Rectal smooth muscle tissue (tissue), 1 donor: ENCODE data around the gene LRRC8E.
"Not testable (repeated sequence)": the region's sequence is repeated elsewhere in the genome, so short reads cannot be mapped to it uniquely, and the experiment has no call there.

ENCODE experiments used
- H3K27ac ChIP-seq: one replicate; pipeline ENCODE4 v1.7.0; 2013; ENCODE audit warnings: low read depth, low read length, inconsistent platforms
- H3K27me3 ChIP-seq: one replicate; pipeline ENCODE4 v1.7.0; 2013; ENCODE audit warnings: low read length; ENCODE audit not compliant: control insufficient read depth, insufficient read depth
- H3K36me3 ChIP-seq: one replicate; pipeline ENCODE4 v1.7.0; 2013; ENCODE audit warnings: low read length; ENCODE audit not compliant: control insufficient read depth, insufficient read depth
- H3K4me1 ChIP-seq: one replicate; pipeline ENCODE4 v1.7.0; 2013; ENCODE audit warnings: low read length; ENCODE audit not compliant: control insufficient read depth, insufficient read depth
- H3K4me3 ChIP-seq: one replicate; pipeline ENCODE4 v1.7.0; 2013; ENCODE audit warnings: low read length
- H3K9ac ChIP-seq: one replicate; pipeline ENCODE4 v1.7.0; 2013; ENCODE audit warnings: low read length

Gene LRRC8E

DNA sequence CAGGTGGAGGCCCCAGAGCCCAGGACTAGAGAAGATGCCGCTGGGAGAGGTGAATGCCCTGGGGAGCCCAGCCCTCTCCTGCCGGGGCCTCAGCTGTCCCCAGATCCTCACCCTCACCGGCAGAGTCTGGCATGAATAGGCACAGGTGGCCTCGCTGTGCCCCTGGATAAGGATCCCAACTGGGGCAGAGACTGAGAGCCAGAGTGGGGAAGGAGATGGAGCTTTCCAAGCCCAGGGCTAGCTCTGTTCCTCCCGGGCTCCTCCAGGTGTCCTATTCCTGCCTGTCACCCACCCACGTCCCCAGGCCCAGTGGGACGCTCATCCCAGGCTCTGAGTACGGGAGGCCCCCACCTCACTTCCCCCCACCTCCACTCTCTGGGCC, 30.6 kb upstream of the LRRC8E start:
- H3K27ac ChIP-seq: no peak overlapping the region
- H3K36me3 ChIP-seq: no peaks in the 10 kb centered on the region
- H3K9ac ChIP-seq: no peak overlapping the region
- peaks cover 8% of the 10 kb centered on the region for H3K4me1 ChIP-seq
- no peak overlapping the region for H3K4me3 ChIP-seq
- H3K27me3 ChIP-seq: peaks cover 19% of the 10 kb centered on the region

- no peak overlapping the region for H3K9ac ChIP-seq
- H3K27ac ChIP-seq: no peak overlapping the region
- H3K36me3 ChIP-seq: no peaks in the 10 kb centered on the region
- no peak overlapping the region for H3K4me3 ChIP-seq
- peaks cover 19% of the 10 kb centered on the region for H3K27me3 ChIP-seq
- H3K4me1 ChIP-seq: peaks cover 6% of the 10 kb centered on the region
Observed at GRCh38 chr19:7858109-7858770, 30.1 kb upstream of the LRRC8E start.

- H3K4me3 ChIP-seq, H3K27ac ChIP-seq, H3K9ac ChIP-seq, H3K36me3 ChIP-seq, H3K4me1 ChIP-seq: not testable (repeated sequence)
- peaks cover 19% of the 10 kb centered on the region for H3K27me3 ChIP-seq
Observed at GRCh38 chr19:7859087-7859486, 29.2 kb upstream of the LRRC8E start.

GRCh38 chr19:7859831-7860713, 28.2 kb upstream of the LRRC8E start:
- H3K27me3 ChIP-seq: peaks cover 25% of the 10 kb centered on the region
- H3K4me3 ChIP-seq: no peak overlapping the region
- peaks cover 4% of the 10 kb centered on the region for H3K4me1 ChIP-seq
- no peaks in the 10 kb centered on the region for H3K36me3 ChIP-seq
- no peak overlapping the region for H3K27ac ChIP-seq
- H3K9ac ChIP-seq: no peak overlapping the region

DNA sequence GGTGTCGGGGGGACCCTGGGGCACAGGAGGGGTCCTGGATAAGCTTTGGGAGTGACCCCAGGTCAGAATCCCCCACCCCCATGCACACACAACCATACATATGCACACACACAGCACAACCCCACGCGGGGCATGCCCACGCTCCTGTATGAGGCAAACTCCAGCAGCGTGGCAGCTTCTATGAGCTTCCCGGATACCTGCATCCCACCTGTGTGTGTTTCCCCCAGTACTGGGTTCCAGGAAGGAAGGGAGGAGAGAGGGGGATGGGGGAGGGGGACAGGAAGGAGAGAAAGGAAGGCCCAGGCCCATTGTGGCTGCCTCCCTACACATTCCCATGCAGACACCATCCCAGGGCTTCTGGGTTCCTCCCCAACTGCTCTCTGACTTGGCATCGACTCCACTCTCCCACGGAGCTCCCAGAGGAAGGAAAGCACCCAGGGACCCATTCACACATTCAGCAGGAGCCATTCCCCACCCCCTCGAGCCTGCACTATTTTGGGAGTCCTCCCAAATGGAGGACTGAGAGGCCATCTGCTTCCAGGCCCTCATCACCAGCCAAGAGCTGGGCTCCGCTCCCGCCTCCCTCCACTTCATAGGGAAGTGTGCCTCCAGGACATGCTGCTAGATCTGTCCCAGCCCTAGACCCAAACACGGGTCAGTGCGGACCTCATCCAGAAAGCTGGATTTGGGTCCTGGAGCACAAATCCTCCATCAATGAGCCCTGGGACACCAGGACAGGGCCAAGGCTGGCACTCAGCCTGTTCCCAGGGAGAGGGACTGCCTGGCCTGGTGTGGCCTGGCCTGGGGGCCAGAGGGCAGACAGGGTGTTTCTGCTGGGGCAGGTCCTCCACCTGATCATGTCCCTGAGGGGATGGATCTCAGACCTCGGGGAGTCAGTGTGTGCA, 27.3 kb upstream of the LRRC8E start:
- Histone ChIP-seq H3K36me3 (no peaks in the 10 kb centered on the region), H3K4me3 (no peak overlapping the region), H3K4me1 (peaks cover 4% of the 10 kb centered on the region), H3K9ac (no peak overlapping the region), H3K27me3 (peaks cover 31% of the 10 kb centered on the region), H3K27ac (no peak overlapping the region)

- no peak overlapping the region for H3K9ac ChIP-seq
- H3K27ac ChIP-seq: no peak overlapping the region
- peak overlapping the region; percentile 46 for H3K4me3 ChIP-seq
- H3K27me3 ChIP-seq: peaks cover 33% of the 10 kb centered on the region
- peaks cover 4% of the 10 kb centered on the region for H3K4me1 ChIP-seq
- no peaks in the 10 kb centered on the region for H3K36me3 ChIP-seq
Observed at GRCh38 chr19:7861619-7862412, 26.5 kb upstream of the LRRC8E start.

DNA sequence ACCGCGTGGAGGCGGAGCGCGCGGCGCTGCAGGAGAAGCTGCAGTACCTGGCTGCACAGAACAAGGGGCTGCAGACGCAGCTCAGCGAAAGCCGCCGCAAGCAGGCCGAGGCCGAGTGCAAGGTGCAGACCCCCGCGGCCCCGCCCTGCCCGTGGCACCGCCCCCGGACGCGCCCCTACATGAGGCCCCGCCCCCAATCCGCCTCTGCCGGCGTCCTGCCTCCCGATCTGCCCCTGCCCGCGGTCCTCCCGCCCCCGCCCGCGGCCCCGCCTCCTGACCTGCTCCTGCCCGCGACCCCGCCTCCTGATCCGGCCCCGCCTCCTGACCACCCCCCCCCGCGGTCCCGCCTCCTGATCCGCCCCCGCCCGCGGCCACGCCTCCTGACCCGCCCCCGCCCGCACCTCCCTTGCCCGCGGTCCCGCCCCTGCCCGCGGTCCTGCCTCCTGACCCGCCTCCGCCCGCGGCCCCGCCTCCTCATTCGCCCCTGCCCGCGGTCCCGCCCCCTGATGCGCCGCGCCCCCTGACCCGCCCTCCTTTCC, 25.8 kb upstream of the LRRC8E start:
- H3K27me3 ChIP-seq: peaks cover 40% of the 10 kb centered on the region
- H3K4me1 ChIP-seq: peaks cover 4% of the 10 kb centered on the region
- H3K36me3 ChIP-seq: no peaks in the 10 kb centered on the region
- no peak overlapping the region for H3K9ac ChIP-seq
- H3K27ac ChIP-seq: no peak overlapping the region
- peak overlapping the region; percentile 46 for H3K4me3 ChIP-seq

DNA sequence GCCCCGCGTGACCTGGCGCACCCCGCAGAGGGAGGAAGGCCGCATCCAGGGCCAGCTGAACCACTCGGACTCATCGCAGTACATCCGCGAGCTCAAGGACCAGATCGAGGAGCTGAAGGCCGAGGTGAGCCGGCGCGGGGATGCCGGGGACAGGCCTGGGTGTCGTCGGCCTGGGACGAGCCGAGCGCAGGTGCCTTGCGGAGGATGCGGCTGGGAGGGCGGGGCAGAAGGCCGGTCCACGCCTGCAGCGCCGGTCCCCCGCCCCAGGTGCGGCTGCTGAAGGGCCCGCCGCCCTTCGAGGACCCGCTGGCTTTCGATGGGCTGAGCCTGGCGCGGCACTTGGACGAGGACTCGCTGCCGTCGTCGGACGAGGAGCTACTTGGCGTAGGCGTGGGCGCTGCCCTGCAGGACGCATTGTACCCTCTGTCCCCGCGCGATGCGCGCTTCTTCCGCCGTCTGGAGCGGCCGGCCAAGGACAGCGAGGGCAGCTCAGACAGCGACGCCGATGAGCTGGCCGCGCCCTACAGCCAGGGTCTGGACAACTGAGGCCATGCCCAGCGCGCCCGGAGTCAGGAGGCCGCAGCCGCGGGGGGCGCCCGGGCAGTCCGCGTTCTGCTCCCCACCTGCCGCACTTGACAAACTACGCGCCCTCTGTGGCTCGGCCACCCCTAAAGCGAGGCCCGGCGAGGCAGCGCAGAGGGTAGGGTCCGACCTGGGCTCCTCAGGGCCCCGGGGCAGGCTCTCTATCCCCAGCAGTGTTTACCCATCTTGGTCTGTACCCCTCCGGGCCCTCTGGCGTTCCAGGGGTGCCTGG, 24.9 kb upstream of the LRRC8E start:
- Histone ChIP-seq H3K4me3 (no peak overlapping the region), H3K4me1 (peaks cover 5% of the 10 kb centered on the region), H3K36me3 (no peaks in the 10 kb centered on the region), H3K27me3 (peaks cover 40% of the 10 kb centered on the region), H3K27ac (no peak overlapping the region), H3K9ac (no peak overlapping the region)

DNA sequence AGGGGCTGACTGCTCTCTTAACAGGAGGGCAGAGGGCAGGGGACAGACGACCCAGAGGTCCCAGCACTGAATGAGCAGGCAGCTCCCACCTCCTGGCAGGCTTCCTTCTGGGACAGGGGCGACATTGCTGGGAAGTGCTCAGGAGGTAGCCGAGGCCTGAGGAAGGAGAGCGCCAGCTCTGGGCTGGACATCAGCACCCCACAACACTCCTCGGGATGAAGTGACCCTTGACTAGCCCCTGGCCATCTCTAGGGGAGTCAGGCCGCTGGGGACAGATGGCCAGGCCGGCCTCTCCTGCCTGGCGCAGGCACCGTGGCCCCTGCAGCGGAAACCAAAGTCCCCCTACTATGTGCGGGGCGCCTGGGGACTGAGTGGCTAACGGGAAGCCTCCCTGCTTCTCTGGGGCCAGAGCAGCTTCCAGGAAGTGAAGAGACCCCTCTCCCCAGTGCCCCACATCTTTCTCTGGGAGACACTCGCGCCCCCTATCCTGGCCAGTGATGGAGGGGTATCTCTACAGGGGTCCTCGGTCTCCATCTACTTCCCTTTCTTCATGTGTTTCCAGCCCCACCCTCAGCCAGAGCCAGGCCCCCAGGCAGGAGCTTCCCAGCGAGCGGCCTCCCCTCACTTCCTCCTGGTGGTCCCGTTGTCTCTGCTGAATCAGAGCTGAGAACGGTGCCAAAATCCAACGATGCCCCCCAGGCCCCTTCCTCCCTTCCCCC, 24.2 kb upstream of the LRRC8E start:
- no peak overlapping the region for H3K9ac ChIP-seq
- no peak overlapping the region for H3K4me3 ChIP-seq
- H3K4me1 ChIP-seq: peaks cover 9% of the 10 kb centered on the region
- H3K27ac ChIP-seq: no peak overlapping the region
- no peaks in the 10 kb centered on the region for H3K36me3 ChIP-seq
- peaks cover 40% of the 10 kb centered on the region for H3K27me3 ChIP-seq

GRCh38 chr19:7864690-7865074, 23.6 kb upstream of the LRRC8E start:
- Histone ChIP-seq H3K27me3 (peaks cover 36% of the 10 kb centered on the region), H3K27ac (no peak overlapping the region), H3K9ac (no peak overlapping the region), H3K4me1 (peaks cover 9% of the 10 kb centered on the region), H3K4me3 (no peak overlapping the region), H3K36me3 (no peaks in the 10 kb centered on the region)
